SKM-1 (cell line): ENCODE data around the gene KCNH5.

Experiments used
- DNase-seq: peaks from one replicate; lab custom pipeline; 2025; ENCODE audit not compliant: unreplicated experiment; lab: John Stamatoyannopoulos, UW

KCNH5 gene

GRCh38 chr14:63045234-63045611, at the start of gene KCNH5:
TSS of gene KCNH5 (minus strand) at chr14:63045458. CDS start at chr14:63045186, 272 bp downstream.
- no peak for DNase-seq

GRCh38 chr14:63091394-63091996, 46.2 kb upstream of the KCNH5 start:
- no peak for DNase-seq

GRCh38 chr14:63088865-63089264, 43.6 kb upstream of the KCNH5 start:
- no peak for DNase-seq

- DNase-seq: no peak
These were observed 33.3 kb upstream of the KCNH5 start for GRCh38 chr14:63078569-63078968.

GRCh38 chr14:63076488-63076887, 31.2 kb upstream of the KCNH5 start:
- DNase-seq: no peak

- DNase-seq: no peak
These were observed 10.4 kb upstream of the KCNH5 start for GRCh38 chr14:63055631-63056030.

GRCh38 chr14:63051992-63052391, 6.7 kb upstream of the KCNH5 start:
- DNase-seq: no peak

- DNase-seq: no peak
These were observed 6.0 kb upstream of the KCNH5 start for GRCh38 chr14:63051301-63051700.

GRCh38 chr14:63050694-63051093, 5.4 kb upstream of the KCNH5 start:
- no peak for DNase-seq

GRCh38 chr14:63046339-63047268, 1.3 kb upstream of the KCNH5 start:
- DNase-seq: no peak

GRCh38 chr14:63045612-63046320, 508 bp upstream of the KCNH5 start:
- no peak for DNase-seq

GRCh38 chr14:63039866-63040265, 5.4 kb downstream of the KCNH5 start:
- no peak for DNase-seq

GRCh38 chr14:63032641-63033040, 12.6 kb downstream of the KCNH5 start:
- no peak for DNase-seq

GRCh38 chr14:63032076-63032475, 13.2 kb downstream of the KCNH5 start:
- DNase-seq: no peak

GRCh38 chr14:63030113-63030512, 15.1 kb downstream of the KCNH5 start:
- DNase-seq: no peak

GRCh38 chr14:63027719-63028118, 17.5 kb downstream of the KCNH5 start:
- no peak for DNase-seq

GRCh38 chr14:63026491-63026890, 18.8 kb downstream of the KCNH5 start:
- no peak for DNase-seq

GRCh38 chr14:63014621-63015020, 30.6 kb downstream of the KCNH5 start:
- no peak for DNase-seq

- DNase-seq: no peak
These were observed 33.1 kb downstream of the KCNH5 start for GRCh38 chr14:63012171-63012570.

GRCh38 chr14:63011623-63012022, 33.6 kb downstream of the KCNH5 start:
- no peak for DNase-seq

- no peak for DNase-seq
These were observed 35.8 kb downstream of the KCNH5 start for GRCh38 chr14:63009495-63009894.

GRCh38 chr14:63006531-63006930, 38.7 kb downstream of the KCNH5 start:
- no peak for DNase-seq
